ENCODE data around the gene AIF1L.

DNA sequence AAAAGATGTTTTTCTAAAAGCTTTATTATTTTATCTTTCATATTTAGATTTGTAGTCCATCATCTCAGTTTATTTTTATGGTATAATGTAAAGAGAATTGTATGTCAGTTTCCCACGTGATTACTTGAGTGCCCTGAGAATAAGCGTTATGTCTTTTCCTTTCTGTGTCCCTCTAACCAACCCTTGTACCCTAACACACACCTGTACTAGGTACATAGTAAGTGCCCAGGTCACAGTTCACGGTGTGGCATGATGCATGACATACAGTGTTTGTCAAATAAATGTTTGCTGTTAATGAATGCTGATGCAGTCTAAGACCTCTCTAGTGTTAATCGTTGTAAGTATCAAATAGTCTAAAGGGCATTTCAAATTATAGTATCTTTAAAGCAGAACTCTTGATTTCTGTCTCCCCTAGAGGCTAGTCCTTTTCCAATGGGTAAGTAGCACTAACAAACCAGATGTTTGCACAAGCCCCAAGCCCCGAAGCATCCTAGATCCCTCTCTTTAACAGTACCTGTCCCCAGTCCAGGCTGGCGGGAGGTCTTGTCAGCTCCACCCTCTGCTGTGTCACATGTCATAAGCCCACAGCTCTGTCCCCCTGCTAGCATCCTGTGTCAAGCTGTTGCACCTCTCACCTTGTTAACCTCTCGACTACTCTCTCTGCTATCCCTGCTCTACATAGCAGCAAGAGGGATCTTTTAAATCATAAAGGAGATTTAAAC, 52.8 kb downstream of the AIF1L start:
- TF ChIP-seq, protein P1, sequence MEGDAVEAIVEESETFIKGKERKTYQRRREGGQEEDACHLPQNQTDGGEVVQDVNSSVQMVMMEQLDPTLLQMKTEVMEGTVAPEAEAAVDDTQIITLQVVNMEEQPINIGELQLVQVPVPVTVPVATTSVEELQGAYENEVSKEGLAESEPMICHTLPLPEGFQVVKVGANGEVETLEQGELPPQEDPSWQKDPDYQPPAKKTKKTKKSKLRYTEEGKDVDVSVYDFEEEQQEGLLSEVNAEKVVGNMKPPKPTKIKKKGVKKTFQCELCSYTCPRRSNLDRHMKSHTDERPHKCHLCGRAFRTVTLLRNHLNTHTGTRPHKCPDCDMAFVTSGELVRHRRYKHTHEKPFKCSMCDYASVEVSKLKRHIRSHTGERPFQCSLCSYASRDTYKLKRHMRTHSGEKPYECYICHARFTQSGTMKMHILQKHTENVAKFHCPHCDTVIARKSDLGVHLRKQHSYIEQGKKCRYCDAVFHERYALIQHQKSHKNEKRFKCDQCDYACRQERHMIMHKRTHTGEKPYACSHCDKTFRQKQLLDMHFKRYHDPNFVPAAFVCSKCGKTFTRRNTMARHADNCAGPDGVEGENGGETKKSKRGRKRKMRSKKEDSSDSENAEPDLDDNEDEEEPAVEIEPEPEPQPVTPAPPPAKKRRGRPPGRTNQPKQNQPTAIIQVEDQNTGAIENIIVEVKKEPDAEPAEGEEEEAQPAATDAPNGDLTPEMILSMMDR (IDR thresholded peaks at IDR 0.05) = no peak
- TF ChIP-seq POLR2A (IDR thresholded peaks at IDR 0.05) = no peak
